Hepatocyte (in vitro differentiated cells): Measurements from ENCODE around the gene CD2. TPM values are rescaled to one million over a fixed set of nuclear protein-coding genes. Genes with fewer than 3 reads are reported as not detected.

ENCODE experiments used
- DNase-seq: peaks from one replicate; pipeline ENCODE4 v3.0.0-alpha.2; 2016; ENCODE audit warnings: low spot score
- H2AFZ ChIP-seq: fragments of 200-600 bp; sonication (generic); 2 replicates; pipeline ENCODE4 v1.6.0; 2016; ENCODE audit warnings: antibody characterized with exemption, mild to moderate bottlenecking
- H3K27ac ChIP-seq: fragments of 200-600 bp; sonication (generic); 2 replicates; pipeline ENCODE4 v1.5.1; 2016; ENCODE audit warnings: mild to moderate bottlenecking
- H3K27me3 ChIP-seq: fragments of 200-600 bp; sonication (generic); 2 replicates; pipeline ENCODE4 v1.6.1; 2016
- H3K36me3 ChIP-seq: fragments of 200-600 bp; sonication (generic); replicated peaks from 2 replicates; pipeline ENCODE4 v1.5.1; 2016; ENCODE audit warnings: low read depth; ENCODE audit not compliant: insufficient read depth
- H3K4me1 ChIP-seq: fragments of 200-600 bp; sonication (generic); 2 replicates; pipeline ENCODE4 v1.5.1; 2016; ENCODE audit warnings: mild to moderate bottlenecking, moderate library complexity; ENCODE audit not compliant: insufficient read depth
- H3K4me2 ChIP-seq: fragments of 200-600 bp; sonication (generic); 2 replicates; pipeline ENCODE4 v1.6.0; 2016
- H3K4me3 ChIP-seq: fragments of 200-600 bp; sonication (generic); 2 replicates; pipeline ENCODE4 v1.5.1; 2016; ENCODE audit warnings: mild to moderate bottlenecking
- H3K79me2 ChIP-seq: fragments of 200-600 bp; sonication (generic); 2 replicates; pipeline ENCODE4 v1.6.0; 2017; ENCODE audit warnings: mild to moderate bottlenecking
- H3K9me2 ChIP-seq: fragments of 200-600 bp; sonication (generic); replicated peaks from 2 replicates; pipeline ENCODE4 v1.6.0; 2017; ENCODE audit warnings: mild to moderate bottlenecking; ENCODE audit not compliant: insufficient read depth
- H3K9me3 ChIP-seq: fragments of 200-600 bp; sonication (generic); 2 replicates; pipeline ENCODE4 v1.5.1; 2016; ENCODE audit warnings: low read depth, mild to moderate bottlenecking
- H4K20me1 ChIP-seq: fragments of 200-600 bp; sonication (generic); 2 replicates; pipeline ENCODE4 v1.6.0; 2016; ENCODE audit warnings: mild to moderate bottlenecking; ENCODE audit not compliant: insufficient read depth, poor library complexity, severe bottlenecking
- CTCF ChIP-seq: fragments of 200-600 bp; sonication (generic); IDR thresholded peaks from 2 replicates; pipeline ENCODE4 v1.5.1; 2016; ENCODE audit warnings: antibody characterized with exemption, mild to moderate bottlenecking; ENCODE audit not compliant: poor library complexity
- EZH2 ChIP-seq: fragments of 200-600 bp; sonication (generic); IDR thresholded peaks from 2 replicates; pipeline ENCODE4 v1.6.1; 2016; ENCODE audit warnings: antibody characterized with exemption, mild to moderate bottlenecking, borderline replicate concordance
- EZH2phosphoT487 ChIP-seq: fragments of 200-600 bp; sonication (generic); IDR thresholded peaks from one replicate; pipeline ENCODE4 v1.6.1; 2018; ENCODE audit warnings: antibody characterized with exemption, mild to moderate bottlenecking, low read depth, moderate library complexity; ENCODE audit not compliant: unreplicated experiment, severe bottlenecking
- WGBS: methylation state at CpG from one replicate; pipeline ENCODE4 v1.1.6; 2016; ENCODE audit warnings: low lambda C conversion rate; ENCODE audit errors: missing lambda C conversion rate; 5-methylcytosine and 5-hydroxymethylcytosine counted together
- polyA plus RNA-seq: library from polyadenylated mRNA; unstranded; fragments of >200 nt; fragmentation: Nextera tagmentation; extraction: Ambion mirVana; gene quantifications from 2 replicates; pipeline ENCODE4 v1.2.1, GENCODE V29; 2016
- total RNA-seq: library from RNA; depleted of rRNA; stranded (reverse); fragments of >200 nt; gene quantifications from 2 replicates; pipeline ENCODE4 v1.2.3, GENCODE V29; 2014

Gene CD2
- total and polyA plus RNA-seq, 2 experiments from 2014 or later: 0.08 to 0.13 TPM

GRCh38 chr1:116769561-116769977 lies 15.3 kb downstream of the CD2 start:
- WGBS: 88% methylated on average over 1 of the region's 1 CpG
- no peaks in the 10 kb centered on the region for H3K4me1 ChIP-seq
- no peak overlapping the region for H3K27ac ChIP-seq
- H3K4me2 ChIP-seq: no peak overlapping the region
- H3K9me3 ChIP-seq: no peaks in the 10 kb centered on the region
- H4K20me1 ChIP-seq: no peaks in the 10 kb centered on the region
- no peak for DNase-seq
- H2AFZ ChIP-seq: no peak overlapping the region
- H3K4me3 ChIP-seq: no peak overlapping the region
- no peaks in the 10 kb centered on the region for H3K36me3 ChIP-seq
- no peak for TF ChIP-seq EZH2
- no peak for TF ChIP-seq EZH2phosphoT487
- TF ChIP-seq CTCF: no peak
- no peaks in the 10 kb centered on the region for H3K79me2 ChIP-seq
- no peaks in the 10 kb centered on the region for H3K27me3 ChIP-seq
- H3K9me2 ChIP-seq: no peaks in the 10 kb centered on the region

- Histone ChIP-seq H3K27me3 (no peaks in the 10 kb centered on the region), H2AFZ (no peak overlapping the region), H3K27ac (no peak overlapping the region), H3K9me2 (no peaks in the 10 kb centered on the region), H4K20me1 (no peaks in the 10 kb centered on the region), H3K4me3 (no peak overlapping the region), H3K36me3 (no peaks in the 10 kb centered on the region), H3K9me3 (no peaks in the 10 kb centered on the region), H3K4me2 (no peak overlapping the region), H3K79me2 (no peaks in the 10 kb centered on the region), H3K4me1 (no peaks in the 10 kb centered on the region)
- no peak for TF ChIP-seq CTCF
- no peak for TF ChIP-seq EZH2
- TF ChIP-seq EZH2phosphoT487: no peak
- WGBS: 94% methylated on average over 9 of the region's 9 CpGs
- no peak for DNase-seq
Observed at GRCh38 chr1:116769994-116770393, 15.8 kb downstream of the CD2 start.

GRCh38 chr1:116770625-116771024 lies 16.4 kb downstream of the CD2 start:
- no peaks in the 10 kb centered on the region for H4K20me1 ChIP-seq
- no peak for DNase-seq
- H3K4me1 ChIP-seq: no peaks in the 10 kb centered on the region
- no peaks in the 10 kb centered on the region for H3K9me2 ChIP-seq
- H3K79me2 ChIP-seq: no peaks in the 10 kb centered on the region
- no peaks in the 10 kb centered on the region for H3K36me3 ChIP-seq
- no peaks in the 10 kb centered on the region for H3K9me3 ChIP-seq
- H3K4me2 ChIP-seq: no peak overlapping the region
- TF ChIP-seq EZH2: no peak
- TF ChIP-seq CTCF: no peak
- no peak for TF ChIP-seq EZH2phosphoT487
- H3K27me3 ChIP-seq: no peaks in the 10 kb centered on the region
- H2AFZ ChIP-seq: no peak overlapping the region
- H3K27ac ChIP-seq: no peak overlapping the region
- H3K4me3 ChIP-seq: no peak overlapping the region
- 80% methylated on average over 5 of the region's 5 CpGs for WGBS
